ENCODE results near the gene EBF3.

The EBF3 gene

GRCh38 chr10:129912166-129912917, 51.7 kb downstream of the EBF3 start:
- no peak for DNase-seq (ENCODE audit: low spot score)

- DNase-seq (ENCODE audit: low spot score) = no peak
These were observed 52.5 kb downstream of the EBF3 start for GRCh38 chr10:129911451-129912165.

GRCh38 chr10:129910861-129911260, 53.2 kb downstream of the EBF3 start:
- DNase-seq (ENCODE audit: low spot score) = no peak

- DNase-seq (ENCODE audit: low spot score) = no peak
These were observed 54.4 kb downstream of the EBF3 start for GRCh38 chr10:129909531-129910256.

GRCh38 chr10:129909080-129909479, 55.0 kb downstream of the EBF3 start:
- DNase-seq (ENCODE audit: low spot score) = no peak

- no peak for DNase-seq (ENCODE audit: low spot score)
These were observed 55.7 kb downstream of the EBF3 start for GRCh38 chr10:129908406-129908805.

GRCh38 chr10:129905553-129905952, 58.5 kb downstream of the EBF3 start:
- no peak for DNase-seq (ENCODE audit: low spot score)

GRCh38 chr10:129904323-129904722, 59.8 kb downstream of the EBF3 start:
- no peak for DNase-seq (ENCODE audit: low spot score)

GRCh38 chr10:129901389-129902006, 62.6 kb downstream of the EBF3 start:
- DNase-seq (ENCODE audit: low spot score) = no peak

- DNase-seq (ENCODE audit: low spot score) = no peak
These were observed 63.2 kb downstream of the EBF3 start for GRCh38 chr10:129900825-129901224.

GRCh38 chr10:129899276-129900130, 64.6 kb downstream of the EBF3 start:
- DNase-seq (ENCODE audit: low spot score) = no peak

GRCh38 chr10:129898706-129899268, 65.3 kb downstream of the EBF3 start:
- DNase-seq (ENCODE audit: low spot score) = no peak

- DNase-seq (ENCODE audit: low spot score) = no peak
These were observed 66.0 kb downstream of the EBF3 start for GRCh38 chr10:129897871-129898626.

GRCh38 chr10:129896860-129897200, 67.2 kb downstream of the EBF3 start:
- no peak for DNase-seq (ENCODE audit: low spot score)

GRCh38 chr10:129896136-129896859, 67.8 kb downstream of the EBF3 start:
- peak; percentile 63 for DNase-seq (ENCODE audit: low spot score)

GRCh38 chr10:129895811-129896135, 68.3 kb downstream of the EBF3 start:
- DNase-seq (ENCODE audit: low spot score) = no peak

- no peak for DNase-seq (ENCODE audit: low spot score)
These were observed 69.4 kb downstream of the EBF3 start for GRCh38 chr10:129894698-129895097.

GRCh38 chr10:129893104-129894089, 70.7 kb downstream of the EBF3 start:
- DNase-seq (ENCODE audit: low spot score) = no peak
